ENCODE measurements around the gene PIEZO2. TPM values are rescaled to one million over a fixed set of nuclear protein-coding genes. Genes with fewer than 3 reads are reported as not detected.
"Not testable (repeated sequence)": the region's sequence is repeated elsewhere in the genome, so short reads cannot be mapped to it uniquely, and the experiment has no call there.

Gene PIEZO2
- total and polyA plus RNA-seq, 11 donors: 0.04 to 4.9 (median 0.20) TPM; not detected in 2

- no peak overlapping the region for H3K4me3 ChIP-seq
- TF ChIP-seq, protein P1, sequence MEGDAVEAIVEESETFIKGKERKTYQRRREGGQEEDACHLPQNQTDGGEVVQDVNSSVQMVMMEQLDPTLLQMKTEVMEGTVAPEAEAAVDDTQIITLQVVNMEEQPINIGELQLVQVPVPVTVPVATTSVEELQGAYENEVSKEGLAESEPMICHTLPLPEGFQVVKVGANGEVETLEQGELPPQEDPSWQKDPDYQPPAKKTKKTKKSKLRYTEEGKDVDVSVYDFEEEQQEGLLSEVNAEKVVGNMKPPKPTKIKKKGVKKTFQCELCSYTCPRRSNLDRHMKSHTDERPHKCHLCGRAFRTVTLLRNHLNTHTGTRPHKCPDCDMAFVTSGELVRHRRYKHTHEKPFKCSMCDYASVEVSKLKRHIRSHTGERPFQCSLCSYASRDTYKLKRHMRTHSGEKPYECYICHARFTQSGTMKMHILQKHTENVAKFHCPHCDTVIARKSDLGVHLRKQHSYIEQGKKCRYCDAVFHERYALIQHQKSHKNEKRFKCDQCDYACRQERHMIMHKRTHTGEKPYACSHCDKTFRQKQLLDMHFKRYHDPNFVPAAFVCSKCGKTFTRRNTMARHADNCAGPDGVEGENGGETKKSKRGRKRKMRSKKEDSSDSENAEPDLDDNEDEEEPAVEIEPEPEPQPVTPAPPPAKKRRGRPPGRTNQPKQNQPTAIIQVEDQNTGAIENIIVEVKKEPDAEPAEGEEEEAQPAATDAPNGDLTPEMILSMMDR (IDR thresholded peaks at IDR 0.05): no peak
- no peak for TF ChIP-seq POLR2A (IDR thresholded peaks at IDR 0.05)
- ATAC-seq: no peak
- intact Hi-C loops (cut with DNase I): no loop called here
- no peaks in the 10 kb centered on the region for H3K9me3 ChIP-seq
- WGBS, 4 donors: 60 to 75% (median 67%) methylated on average over 2 of the region's 2 CpGs
- H3K27ac ChIP-seq: no peak overlapping the region
- H3K27me3 ChIP-seq: peaks cover 0 to 8% (median 0%) of the 10 kb centered on the region in 9 donors
- DNase-seq: no peak
- no peaks in the 10 kb centered on the region for H3K4me1 ChIP-seq
- H3K36me3 ChIP-seq: no peaks in the 10 kb centered on the region
Measured at GRCh38 chr18:11136241-11136640, 13.1 kb downstream of the PIEZO2 start.

DNA sequence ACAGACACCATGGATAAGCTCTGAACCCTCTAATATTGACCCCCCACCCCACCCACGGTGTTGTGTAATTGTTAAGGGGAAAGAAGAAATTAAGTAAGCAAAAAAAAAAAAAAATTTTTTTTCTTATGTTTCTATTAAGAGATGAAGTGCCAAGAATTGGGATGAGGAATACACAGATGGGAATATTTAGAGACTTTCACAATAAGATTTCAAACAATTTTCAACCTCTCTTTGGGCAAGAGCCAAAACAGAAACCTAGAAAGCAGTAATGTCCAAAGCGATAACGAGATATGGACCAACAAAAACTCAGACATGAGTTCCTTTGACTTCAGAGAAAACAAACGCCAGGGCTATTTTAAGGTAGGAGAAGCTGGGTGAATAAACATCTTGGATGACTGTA lies 14.4 kb downstream of the PIEZO2 start:
- H3K9me3 ChIP-seq: peaks cover 0 to 4% (median 0%) of the 10 kb centered on the region in 12 donors
- H3K4me3 ChIP-seq: no peak overlapping the region
- WGBS, 4 donors: 42 to 57% (median 51%) methylated on average over 4 of the region's 4 CpGs
- ATAC-seq (no peak), DNase-seq (no peak)
- intact Hi-C loops (cut with DNase I): no loop called here
- no peaks in the 10 kb centered on the region for H3K4me1 ChIP-seq
- no peaks in the 10 kb centered on the region for H3K36me3 ChIP-seq
- H3K27me3 ChIP-seq: peaks cover 0 to 8% (median 0%) of the 10 kb centered on the region in 9 donors
- TF ChIP-seq POLR2A (IDR thresholded peaks at IDR 0.05): no peak
- TF ChIP-seq, protein P1 (IDR thresholded peaks at IDR 0.05): no peak
- H3K27ac ChIP-seq: no peak overlapping the region

GRCh38 chr18:11129059-11129458 lies 20.3 kb downstream of the PIEZO2 start:
- peaks cover 0 to 22% (median 11%) of the 10 kb centered on the region in 12 donors for H3K9me3 ChIP-seq
- H3K4me1 ChIP-seq; ATAC-seq; H3K27me3 ChIP-seq; DNase-seq; intact Hi-C loops (cut with DNase I); H3K36me3 ChIP-seq; H3K4me3 ChIP-seq; H3K27ac ChIP-seq: not testable (repeated sequence)
- 93 to 96% (median 95%) methylated on average over 5 of the region's 5 CpGs for WGBS, 4 donors

GRCh38 chr18:11125492-11126315 lies 23.7 kb downstream of the PIEZO2 start:
- WGBS, 4 donors: 51 to 57% (median 54%) methylated on average over 10 of the region's 10 CpGs
- peak in 1 of 4 donors; percentile 44 for ATAC-seq
- TF ChIP-seq, protein P1 (IDR thresholded peaks at IDR 0.05): no peak
- no peak for TF ChIP-seq POLR2A (IDR thresholded peaks at IDR 0.05)
- peaks cover 0 to 22% (median 11%) of the 10 kb centered on the region in 12 donors for H3K9me3 ChIP-seq
- no peak overlapping the region for H3K4me3 ChIP-seq
- H3K36me3 ChIP-seq: no peaks in the 10 kb centered on the region
- H3K27ac ChIP-seq: no peak overlapping the region
- intact Hi-C loops (cut with DNase I): no loop called here
- H3K27me3 ChIP-seq: peaks cover 0 to 13% (median 0%) of the 10 kb centered on the region in 9 donors
- no peaks in the 10 kb centered on the region for H3K4me1 ChIP-seq
- DNase-seq: no peak

All from heart left ventricle (tissue), 16 donors.